ENCODE results near the gene THRB.

DNA sequence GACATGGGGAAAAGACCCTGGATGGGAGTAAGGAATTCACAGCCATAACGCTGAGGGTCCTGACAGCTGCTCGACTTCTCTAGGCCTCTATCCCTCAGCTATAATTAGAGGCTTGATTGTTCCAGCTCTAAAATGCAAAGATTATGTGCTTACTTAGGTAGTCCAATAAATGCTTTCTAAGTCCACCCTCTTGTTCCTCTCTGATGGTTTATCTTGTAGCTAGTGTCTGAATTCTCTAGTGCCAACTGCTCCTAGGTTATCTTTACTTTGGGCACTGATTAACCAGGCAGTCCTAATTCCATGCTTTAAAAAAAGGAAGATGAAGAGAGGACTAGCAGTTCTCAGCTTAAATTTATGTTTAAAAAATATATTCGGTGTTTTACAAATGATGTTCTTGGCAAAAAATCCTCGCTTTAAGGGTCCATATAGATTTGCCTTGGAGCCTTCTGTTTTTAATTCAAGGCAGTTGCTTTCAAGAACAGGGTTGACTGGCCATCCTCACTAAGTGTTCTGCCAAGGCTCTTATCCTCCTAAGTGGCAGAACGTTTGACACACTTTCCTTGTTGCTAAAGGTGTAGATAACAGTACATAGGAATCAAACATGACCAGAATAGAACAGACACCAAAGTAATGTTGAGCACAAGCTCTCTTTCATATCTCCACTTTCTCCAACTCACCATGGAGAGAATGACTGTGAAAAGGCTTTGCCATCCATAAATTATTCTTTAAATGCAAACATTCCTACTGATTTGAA, 60.6 kb downstream of the THRB start:
- TF ChIP-seq, protein P1, sequence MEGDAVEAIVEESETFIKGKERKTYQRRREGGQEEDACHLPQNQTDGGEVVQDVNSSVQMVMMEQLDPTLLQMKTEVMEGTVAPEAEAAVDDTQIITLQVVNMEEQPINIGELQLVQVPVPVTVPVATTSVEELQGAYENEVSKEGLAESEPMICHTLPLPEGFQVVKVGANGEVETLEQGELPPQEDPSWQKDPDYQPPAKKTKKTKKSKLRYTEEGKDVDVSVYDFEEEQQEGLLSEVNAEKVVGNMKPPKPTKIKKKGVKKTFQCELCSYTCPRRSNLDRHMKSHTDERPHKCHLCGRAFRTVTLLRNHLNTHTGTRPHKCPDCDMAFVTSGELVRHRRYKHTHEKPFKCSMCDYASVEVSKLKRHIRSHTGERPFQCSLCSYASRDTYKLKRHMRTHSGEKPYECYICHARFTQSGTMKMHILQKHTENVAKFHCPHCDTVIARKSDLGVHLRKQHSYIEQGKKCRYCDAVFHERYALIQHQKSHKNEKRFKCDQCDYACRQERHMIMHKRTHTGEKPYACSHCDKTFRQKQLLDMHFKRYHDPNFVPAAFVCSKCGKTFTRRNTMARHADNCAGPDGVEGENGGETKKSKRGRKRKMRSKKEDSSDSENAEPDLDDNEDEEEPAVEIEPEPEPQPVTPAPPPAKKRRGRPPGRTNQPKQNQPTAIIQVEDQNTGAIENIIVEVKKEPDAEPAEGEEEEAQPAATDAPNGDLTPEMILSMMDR (IDR thresholded peaks at IDR 0.05), result no peak
- TF ChIP-seq POLR2A (IDR thresholded peaks at IDR 0.05), result no peak

Measured in heart left ventricle (tissue), 13 donors.